Measurements from ENCODE around the gene GAMT.
"Not testable (repeated sequence)": the region's sequence is repeated elsewhere in the genome, so short reads cannot be mapped to it uniquely, and the experiment has no call there.

GAMT gene

GRCh38 chr19:1425102-1425837, 23.9 kb upstream of the GAMT start:
- Histone ChIP-seq H3K9ac (ENCODE audit: low read depth in 1 of 2, low read length in 2 of 2) (no peak overlapping the region), H3K4me3 (ENCODE audit: low read length in 2 of 2) (no peak overlapping the region), H3K36me3 (ENCODE audit: control insufficient read depth in 2 of 2, insufficient read depth in 2 of 2, low read length in 2 of 2) (peaks cover 58 to 74% of the 10 kb centered on the region in 2 donors), H3K27ac (ENCODE audit: low read depth in 2 of 2, low read length in 2 of 2) (no peak overlapping the region), H3K27me3 (ENCODE audit: control insufficient read depth in 2 of 2, insufficient read depth in 2 of 2, low read length in 2 of 2) (no peaks in the 10 kb centered on the region), H3K9me3 (ENCODE audit: control insufficient read depth in 2 of 2, low read length in 2 of 2) (no peaks in the 10 kb centered on the region), H3K4me1 (ENCODE audit: control insufficient read depth in 2 of 2, insufficient read depth in 2 of 2, low read length in 2 of 2) (peaks cover 3 to 8% of the 10 kb centered on the region in 2 donors)

GRCh38 chr19:1424192-1424955, 23.0 kb upstream of the GAMT start:
- no peak overlapping the region for H3K4me3 ChIP-seq (ENCODE audit: low read length in 2 of 2)
- no peaks in the 10 kb centered on the region for H3K9me3 ChIP-seq (ENCODE audit: control insufficient read depth in 2 of 2, low read length in 2 of 2)
- peaks cover 59 to 76% of the 10 kb centered on the region in 2 donors for H3K36me3 ChIP-seq (ENCODE audit: control insufficient read depth in 2 of 2, insufficient read depth in 2 of 2, low read length in 2 of 2)
- H3K4me1 ChIP-seq (ENCODE audit: control insufficient read depth in 2 of 2, insufficient read depth in 2 of 2, low read length in 2 of 2) = peaks cover 3 to 7% of the 10 kb centered on the region in 2 donors
- H3K27me3 ChIP-seq (ENCODE audit: control insufficient read depth in 2 of 2, insufficient read depth in 2 of 2, low read length in 2 of 2) = no peaks in the 10 kb centered on the region
- H3K27ac ChIP-seq (ENCODE audit: low read depth in 2 of 2, low read length in 2 of 2) = no peak overlapping the region
- no peak overlapping the region for H3K9ac ChIP-seq (ENCODE audit: low read depth in 1 of 2, low read length in 2 of 2)

- no peaks in the 10 kb centered on the region for H3K27me3 ChIP-seq (ENCODE audit: control insufficient read depth in 2 of 2, insufficient read depth in 2 of 2, low read length in 2 of 2)
- H3K4me1 ChIP-seq (ENCODE audit: control insufficient read depth in 2 of 2, insufficient read depth in 2 of 2, low read length in 2 of 2) = peaks cover 3 to 4% of the 10 kb centered on the region in 2 donors
- H3K9ac ChIP-seq (ENCODE audit: low read depth in 1 of 2, low read length in 2 of 2) = no peak overlapping the region
- peaks cover 59 to 76% of the 10 kb centered on the region in 2 donors for H3K36me3 ChIP-seq (ENCODE audit: control insufficient read depth in 2 of 2, insufficient read depth in 2 of 2, low read length in 2 of 2)
- no peak overlapping the region for H3K27ac ChIP-seq (ENCODE audit: low read depth in 2 of 2, low read length in 2 of 2)
- no peak overlapping the region for H3K4me3 ChIP-seq (ENCODE audit: low read length in 2 of 2)
- H3K9me3 ChIP-seq (ENCODE audit: control insufficient read depth in 2 of 2, low read length in 2 of 2) = no peaks in the 10 kb centered on the region
Measured at GRCh38 chr19:1423436-1424191, 22.3 kb upstream of the GAMT start.

- peaks cover 60 to 80% of the 10 kb centered on the region in 2 donors for H3K36me3 ChIP-seq (ENCODE audit: control insufficient read depth in 2 of 2, insufficient read depth in 2 of 2, low read length in 2 of 2)
- no peaks in the 10 kb centered on the region for H3K27me3 ChIP-seq (ENCODE audit: control insufficient read depth in 2 of 2, insufficient read depth in 2 of 2, low read length in 2 of 2)
- no peaks in the 10 kb centered on the region for H3K9me3 ChIP-seq (ENCODE audit: control insufficient read depth in 2 of 2, low read length in 2 of 2)
- H3K9ac ChIP-seq (ENCODE audit: low read depth in 1 of 2, low read length in 2 of 2) = no peak overlapping the region
- no peak overlapping the region for H3K27ac ChIP-seq (ENCODE audit: low read depth in 2 of 2, low read length in 2 of 2)
- peaks cover 3 to 4% of the 10 kb centered on the region in 2 donors for H3K4me1 ChIP-seq (ENCODE audit: control insufficient read depth in 2 of 2, insufficient read depth in 2 of 2, low read length in 2 of 2)
- no peak overlapping the region for H3K4me3 ChIP-seq (ENCODE audit: low read length in 2 of 2)
Measured at GRCh38 chr19:1422943-1423342, 21.6 kb upstream of the GAMT start.

- Histone ChIP-seq H3K9me3 (ENCODE audit: control insufficient read depth in 2 of 2, low read length in 2 of 2) (no peaks in the 10 kb centered on the region), H3K36me3 (ENCODE audit: control insufficient read depth in 2 of 2, insufficient read depth in 2 of 2, low read length in 2 of 2) (peaks cover 62 to 80% of the 10 kb centered on the region in 2 donors), H3K27me3 (ENCODE audit: control insufficient read depth in 2 of 2, insufficient read depth in 2 of 2, low read length in 2 of 2) (no peaks in the 10 kb centered on the region), H3K27ac (ENCODE audit: low read depth in 2 of 2, low read length in 2 of 2) (no peak overlapping the region), H3K9ac (ENCODE audit: low read depth in 1 of 2, low read length in 2 of 2) (no peak overlapping the region), H3K4me1 (ENCODE audit: control insufficient read depth in 2 of 2, insufficient read depth in 2 of 2, low read length in 2 of 2) (peaks cover 3 to 4% of the 10 kb centered on the region in 2 donors), H3K4me3 (ENCODE audit: low read length in 2 of 2) (no peak overlapping the region)
Measured at GRCh38 chr19:1422360-1422759, 21.0 kb upstream of the GAMT start.

GRCh38 chr19:1421958-1422305, 20.6 kb upstream of the GAMT start:
- peaks cover 66 to 82% of the 10 kb centered on the region in 2 donors for H3K36me3 ChIP-seq (ENCODE audit: control insufficient read depth in 2 of 2, insufficient read depth in 2 of 2, low read length in 2 of 2)
- no peak overlapping the region for H3K27ac ChIP-seq (ENCODE audit: low read depth in 2 of 2, low read length in 2 of 2)
- no peak overlapping the region for H3K9ac ChIP-seq (ENCODE audit: low read depth in 1 of 2, low read length in 2 of 2)
- no peak overlapping the region for H3K4me3 ChIP-seq (ENCODE audit: low read length in 2 of 2)
- no peaks in the 10 kb centered on the region for H3K27me3 ChIP-seq (ENCODE audit: control insufficient read depth in 2 of 2, insufficient read depth in 2 of 2, low read length in 2 of 2)
- no peaks in the 10 kb centered on the region for H3K9me3 ChIP-seq (ENCODE audit: control insufficient read depth in 2 of 2, low read length in 2 of 2)
- H3K4me1 ChIP-seq (ENCODE audit: control insufficient read depth in 2 of 2, insufficient read depth in 2 of 2, low read length in 2 of 2) = peaks cover 3 to 4% of the 10 kb centered on the region in 2 donors

GRCh38 chr19:1421218-1421957, 20.0 kb upstream of the GAMT start:
- Histone ChIP-seq H3K36me3 (ENCODE audit: control insufficient read depth in 2 of 2, insufficient read depth in 2 of 2, low read length in 2 of 2) (peaks cover 65 to 77% of the 10 kb centered on the region in 2 donors), H3K9me3 (ENCODE audit: control insufficient read depth in 2 of 2, low read length in 2 of 2) (no peaks in the 10 kb centered on the region), H3K4me3 (ENCODE audit: low read length in 2 of 2) (no peak overlapping the region), H3K9ac (ENCODE audit: low read depth in 1 of 2, low read length in 2 of 2) (no peak overlapping the region), H3K27ac (ENCODE audit: low read depth in 2 of 2, low read length in 2 of 2) (no peak overlapping the region), H3K4me1 (ENCODE audit: control insufficient read depth in 2 of 2, insufficient read depth in 2 of 2, low read length in 2 of 2) (peaks cover 3 to 6% of the 10 kb centered on the region in 2 donors), H3K27me3 (ENCODE audit: control insufficient read depth in 2 of 2, insufficient read depth in 2 of 2, low read length in 2 of 2) (no peaks in the 10 kb centered on the region)

GRCh38 chr19:1420590-1420989, 19.2 kb upstream of the GAMT start:
- H3K27ac ChIP-seq (ENCODE audit: low read depth in 2 of 2, low read length in 2 of 2) = no peak overlapping the region
- H3K9me3 ChIP-seq (ENCODE audit: control insufficient read depth in 2 of 2, low read length in 2 of 2) = no peaks in the 10 kb centered on the region
- H3K27me3 ChIP-seq (ENCODE audit: control insufficient read depth in 2 of 2, insufficient read depth in 2 of 2, low read length in 2 of 2) = no peaks in the 10 kb centered on the region
- H3K9ac ChIP-seq (ENCODE audit: low read depth in 1 of 2, low read length in 2 of 2) = no peak overlapping the region
- H3K4me1 ChIP-seq (ENCODE audit: control insufficient read depth in 2 of 2, insufficient read depth in 2 of 2, low read length in 2 of 2) = peaks cover 11 to 14% of the 10 kb centered on the region in 2 donors
- H3K36me3 ChIP-seq (ENCODE audit: control insufficient read depth in 2 of 2, insufficient read depth in 2 of 2, low read length in 2 of 2) = peaks cover 59 to 76% of the 10 kb centered on the region in 2 donors
- H3K4me3 ChIP-seq (ENCODE audit: low read length in 2 of 2) = no peak overlapping the region

GRCh38 chr19:1420085-1420484, 18.7 kb upstream of the GAMT start:
- H3K9ac ChIP-seq (ENCODE audit: low read depth in 1 of 2, low read length in 2 of 2); H3K27me3 ChIP-seq (ENCODE audit: control insufficient read depth in 2 of 2, insufficient read depth in 2 of 2, low read length in 2 of 2); H3K9me3 ChIP-seq (ENCODE audit: control insufficient read depth in 2 of 2, low read length in 2 of 2); H3K27ac ChIP-seq (ENCODE audit: low read depth in 2 of 2, low read length in 2 of 2); H3K4me3 ChIP-seq (ENCODE audit: low read length in 2 of 2): not testable (repeated sequence)
- H3K4me1 ChIP-seq (ENCODE audit: control insufficient read depth in 2 of 2, insufficient read depth in 2 of 2, low read length in 2 of 2) = peaks cover 15 to 19% of the 10 kb centered on the region in 2 donors
- H3K36me3 ChIP-seq (ENCODE audit: control insufficient read depth in 2 of 2, insufficient read depth in 2 of 2, low read length in 2 of 2) = peaks cover 54 to 71% of the 10 kb centered on the region in 2 donors

Measured in mucosa of rectum (tissue), 2 donors.